Chondrocyte (in vitro differentiated cells): ENCODE measurements around the gene DDX10. TPM values are rescaled to one million over a fixed set of nuclear protein-coding genes. Genes with fewer than 3 reads are reported as not detected.

ENCODE experiments used
- DNase-seq: peaks from one replicate; pipeline ENCODE4 v3.0.0; 2021; ENCODE audit warnings: mixed read lengths, low spot score
- H3K27ac Mint-ChIP-seq: one replicate; pipeline ENCODE4 v1.8.0; 2021; ENCODE audit warnings: mild to moderate bottlenecking, moderate library complexity, mixed read lengths; ENCODE audit not compliant: unreplicated experiment
- H3K27me3 Mint-ChIP-seq: 2 replicates; pipeline ENCODE4 v1.8.0; 2021; ENCODE audit warnings: low read depth, mixed read lengths
- H3K36me3 Mint-ChIP-seq: 2 replicates; pipeline ENCODE4 v1.8.0; 2021; ENCODE audit warnings: low read depth, mixed read lengths
- H3K4me1 Mint-ChIP-seq: 2 replicates; pipeline ENCODE4 v1.8.0; 2021; ENCODE audit warnings: low read depth, mild to moderate bottlenecking, mixed read lengths
- H3K4me3 Mint-ChIP-seq: one replicate; pipeline ENCODE4 v1.8.0; 2021; ENCODE audit warnings: mild to moderate bottlenecking, moderate library complexity, mixed read lengths; ENCODE audit not compliant: unreplicated experiment
- H3K9me3 Mint-ChIP-seq: 2 replicates; pipeline ENCODE4 v1.8.0; 2021; ENCODE audit warnings: low read depth, mixed read lengths
- total RNA-seq: library from RNA; stranded (reverse); gene quantifications from 3 replicates; pipeline ENCODE4 v1.2.1, GENCODE V29; 2021
- TF ChIP-seq, protein P1 (sequence below): fragments of 200-600 bp; sonication (generic); IDR thresholded peaks from 2 replicates; pipeline ENCODE4 v1.5.0; 2021; ENCODE audit warnings: antibody characterized with exemption, mild to moderate bottlenecking, moderate library complexity

Gene DDX10
- total RNA-seq, 1 donor from 2014 or later = 25.3 TPM

DNA sequence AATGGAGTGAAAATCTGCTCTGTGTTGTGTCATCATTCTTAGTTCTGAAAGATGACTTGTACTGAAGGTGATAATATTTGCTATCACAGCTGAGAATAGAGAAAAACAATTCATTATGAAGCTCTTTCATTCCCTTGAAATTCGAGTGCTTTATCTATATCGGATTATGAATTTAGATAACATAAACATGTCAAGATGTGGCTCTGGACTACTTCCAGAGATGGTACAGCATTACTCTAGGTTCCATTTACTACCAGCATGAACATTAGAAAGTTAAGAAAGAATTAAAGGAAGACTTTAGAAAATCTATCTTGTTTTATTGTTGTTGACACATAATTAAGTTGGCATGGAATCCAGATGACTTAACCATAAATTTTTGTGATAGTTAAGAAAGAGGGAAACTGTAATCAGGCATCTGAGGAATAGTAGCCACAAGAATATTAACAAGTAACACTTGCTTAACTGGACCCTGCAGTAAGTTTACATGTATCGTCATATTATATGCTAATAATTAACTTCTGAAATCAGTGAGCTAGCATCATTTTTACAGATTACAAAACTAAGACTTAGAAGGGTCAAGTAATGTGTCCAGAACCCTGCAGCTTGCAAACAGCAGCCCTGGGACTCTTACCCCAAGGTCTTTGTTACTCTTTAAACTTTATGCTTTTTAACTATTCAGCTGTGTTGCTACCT, 182.6 kb downstream of the DDX10 start:
- TF ChIP-seq, protein P1, sequence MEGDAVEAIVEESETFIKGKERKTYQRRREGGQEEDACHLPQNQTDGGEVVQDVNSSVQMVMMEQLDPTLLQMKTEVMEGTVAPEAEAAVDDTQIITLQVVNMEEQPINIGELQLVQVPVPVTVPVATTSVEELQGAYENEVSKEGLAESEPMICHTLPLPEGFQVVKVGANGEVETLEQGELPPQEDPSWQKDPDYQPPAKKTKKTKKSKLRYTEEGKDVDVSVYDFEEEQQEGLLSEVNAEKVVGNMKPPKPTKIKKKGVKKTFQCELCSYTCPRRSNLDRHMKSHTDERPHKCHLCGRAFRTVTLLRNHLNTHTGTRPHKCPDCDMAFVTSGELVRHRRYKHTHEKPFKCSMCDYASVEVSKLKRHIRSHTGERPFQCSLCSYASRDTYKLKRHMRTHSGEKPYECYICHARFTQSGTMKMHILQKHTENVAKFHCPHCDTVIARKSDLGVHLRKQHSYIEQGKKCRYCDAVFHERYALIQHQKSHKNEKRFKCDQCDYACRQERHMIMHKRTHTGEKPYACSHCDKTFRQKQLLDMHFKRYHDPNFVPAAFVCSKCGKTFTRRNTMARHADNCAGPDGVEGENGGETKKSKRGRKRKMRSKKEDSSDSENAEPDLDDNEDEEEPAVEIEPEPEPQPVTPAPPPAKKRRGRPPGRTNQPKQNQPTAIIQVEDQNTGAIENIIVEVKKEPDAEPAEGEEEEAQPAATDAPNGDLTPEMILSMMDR = no peak
- H3K36me3 Mint-ChIP-seq = no peaks in the 10 kb centered on the region
- DNase-seq = no peak

DNA sequence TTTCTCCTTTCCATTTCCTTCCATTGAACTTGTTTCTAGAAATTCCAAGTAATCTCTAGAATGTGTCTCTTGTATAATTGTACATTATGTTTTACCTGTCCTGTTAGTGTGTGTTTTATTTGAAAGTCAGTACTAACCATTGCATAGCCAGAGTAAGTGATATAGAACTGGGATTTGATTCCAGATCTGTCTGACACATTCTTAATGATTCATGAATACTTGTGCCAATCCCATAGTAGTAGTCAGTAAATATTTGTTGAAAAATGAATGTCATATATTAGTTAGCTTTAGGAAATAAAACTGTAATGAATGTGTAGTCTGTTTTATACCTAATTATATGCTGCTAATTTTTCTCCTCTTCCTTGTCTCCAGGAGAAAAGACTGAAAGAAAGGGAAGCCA, 186.9 kb downstream of the DDX10 start:
- TF ChIP-seq, protein P1 = no peak
- H3K9me3 Mint-ChIP-seq = no peaks in the 10 kb centered on the region
- no peak for DNase-seq
- no peak overlapping the region for H3K4me3 Mint-ChIP-seq
- no peaks in the 10 kb centered on the region for H3K27me3 Mint-ChIP-seq
- H3K27ac Mint-ChIP-seq = no peak overlapping the region
- H3K4me1 Mint-ChIP-seq = peaks cover 33% of the 10 kb centered on the region
- H3K36me3 Mint-ChIP-seq = peaks cover 2% of the 10 kb centered on the region

More for the DNA sequence above, 182.6 kb downstream of the DDX10 start:
- Mint-ChIP-seq H3K9me3 (no peaks in the 10 kb centered on the region), H3K4me1 (peaks cover 8% of the 10 kb centered on the region), H3K4me3 (no peak overlapping the region), H3K27ac (no peak overlapping the region), H3K27me3 (no peaks in the 10 kb centered on the region)

DNA sequence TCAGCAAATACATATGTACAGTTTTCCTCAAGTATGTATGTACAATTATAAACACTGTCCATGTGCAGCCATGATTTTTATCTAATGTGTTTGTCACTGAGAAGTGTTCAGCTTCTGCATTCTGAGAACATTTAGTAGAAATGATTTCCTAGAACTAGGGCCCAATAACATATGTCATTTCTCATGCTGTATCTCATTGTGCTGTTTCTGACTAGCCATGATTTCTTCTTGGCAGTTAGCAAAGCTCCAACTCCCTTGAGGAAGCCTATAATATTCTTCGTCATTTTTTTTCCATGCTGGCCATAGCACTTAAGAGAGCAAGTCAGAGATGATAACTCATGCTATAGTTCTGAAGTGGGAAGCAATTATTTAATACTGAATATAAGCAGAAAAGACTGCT, 187.8 kb downstream of the DDX10 start:
- no peak for DNase-seq
- H3K4me3 Mint-ChIP-seq = no peak overlapping the region
- H3K4me1 Mint-ChIP-seq = peaks cover 37% of the 10 kb centered on the region
- TF ChIP-seq, protein P1 = no peak
- H3K9me3 Mint-ChIP-seq = no peaks in the 10 kb centered on the region
- no peaks in the 10 kb centered on the region for H3K27me3 Mint-ChIP-seq
- peaks cover 2% of the 10 kb centered on the region for H3K36me3 Mint-ChIP-seq
- H3K27ac Mint-ChIP-seq = peak overlapping the region; percentile 27

DNA sequence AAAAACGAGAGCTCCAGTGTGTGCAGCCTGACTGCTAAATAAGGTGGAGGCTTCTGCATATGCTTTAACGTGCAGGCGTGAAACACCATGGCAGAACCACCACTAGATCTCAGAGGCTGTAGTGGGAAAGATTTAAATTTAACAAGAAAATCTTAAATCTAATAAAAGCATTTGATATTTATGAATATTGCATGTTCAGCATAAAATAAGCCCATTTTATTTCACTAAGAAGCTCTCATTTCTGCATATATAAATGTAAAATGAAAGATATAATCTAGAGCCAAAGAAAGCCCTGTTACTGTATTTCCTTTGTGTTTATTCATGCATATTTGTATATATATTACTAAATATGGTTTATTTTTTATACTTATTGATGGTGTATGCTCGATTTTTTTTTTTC, 188.3 kb downstream of the DDX10 start:
- Mint-ChIP-seq H3K27ac (peak overlapping the region; percentile 80), H3K27me3 (no peaks in the 10 kb centered on the region), H3K36me3 (peaks cover 2% of the 10 kb centered on the region)

DNA sequence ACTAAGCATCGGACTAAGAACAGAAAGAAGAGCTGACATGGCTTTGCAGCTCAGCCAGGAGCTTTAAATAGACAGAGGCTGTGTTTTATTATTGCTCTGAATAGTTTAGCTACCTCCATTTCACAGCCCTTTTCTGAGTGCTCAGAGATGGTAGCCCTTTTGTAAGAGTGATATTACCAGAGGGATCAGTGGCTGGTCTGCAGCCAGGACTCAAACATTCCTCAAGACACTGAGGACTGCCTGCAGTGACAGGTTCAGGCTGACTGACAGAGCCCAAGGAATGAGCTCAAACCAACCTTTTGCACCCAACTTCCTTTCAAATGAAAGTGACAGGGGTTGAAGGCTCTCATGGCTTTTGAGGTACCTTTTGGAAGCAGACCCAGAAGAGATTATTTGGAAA, 189.0 kb downstream of the DDX10 start:
- H3K4me1 Mint-ChIP-seq = peaks cover 40% of the 10 kb centered on the region
- H3K4me3 Mint-ChIP-seq = peak overlapping the region; percentile 44
- TF ChIP-seq, protein P1 = no peak
- peak overlapping the region; percentile 80 for H3K27ac Mint-ChIP-seq
- H3K9me3 Mint-ChIP-seq = no peaks in the 10 kb centered on the region
- peaks cover 2% of the 10 kb centered on the region for H3K36me3 Mint-ChIP-seq
- H3K27me3 Mint-ChIP-seq = no peaks in the 10 kb centered on the region
- DNase-seq = no peak

More for the DNA sequence above, 188.3 kb downstream of the DDX10 start:
- H3K4me3 Mint-ChIP-seq = no peak overlapping the region
- no peak for DNase-seq
- H3K9me3 Mint-ChIP-seq = no peaks in the 10 kb centered on the region
- TF ChIP-seq, protein P1 = no peak
- H3K4me1 Mint-ChIP-seq = peaks cover 37% of the 10 kb centered on the region
